NCI-H748 (cell line): ENCODE results near the gene SKAP2.

ENCODE experiments used
- DNase-seq: peaks from one replicate; lab custom pipeline; 2025; ENCODE audit not compliant: unreplicated experiment; lab: John Stamatoyannopoulos, UW

The SKAP2 gene

GRCh38 chr7:26779978-26780595 lies 84.3 kb downstream of the SKAP2 start:
- no peak for DNase-seq

- DNase-seq: no peak
Measured at GRCh38 chr7:26777385-26777784, 87.0 kb downstream of the SKAP2 start.

- DNase-seq: no peak
Measured at GRCh38 chr7:26760501-26760900, 103.9 kb downstream of the SKAP2 start.

- DNase-seq: no peak
Measured at GRCh38 chr7:26759108-26759507, 105.3 kb downstream of the SKAP2 start.

- DNase-seq: no peak
Measured at GRCh38 chr7:26743205-26743604, 121.2 kb downstream of the SKAP2 start.

- no peak for DNase-seq
Measured at GRCh38 chr7:26735976-26736600, 128.3 kb downstream of the SKAP2 start.

GRCh38 chr7:26729150-26729775 lies 135.1 kb downstream of the SKAP2 start:
- no peak for DNase-seq

- no peak for DNase-seq
Measured at GRCh38 chr7:26726051-26726450, 138.3 kb downstream of the SKAP2 start.

- no peak for DNase-seq
Measured at GRCh38 chr7:26724795-26725194, 139.6 kb downstream of the SKAP2 start.

GRCh38 chr7:26723129-26723528 lies 141.3 kb downstream of the SKAP2 start:
- DNase-seq: no peak

- DNase-seq: no peak
Measured at GRCh38 chr7:26721450-26721849, 142.9 kb downstream of the SKAP2 start.

GRCh38 chr7:26718063-26718462 lies 146.3 kb downstream of the SKAP2 start:
- DNase-seq: no peak

GRCh38 chr7:26714438-26714837 lies 150.0 kb downstream of the SKAP2 start:
- no peak for DNase-seq

- DNase-seq: no peak
Measured at GRCh38 chr7:26714006-26714405, 150.4 kb downstream of the SKAP2 start.

- DNase-seq: no peak
Measured at GRCh38 chr7:26709210-26709990, 155.0 kb downstream of the SKAP2 start.

GRCh38 chr7:26705567-26705966 lies 158.8 kb downstream of the SKAP2 start:
- peak; percentile 22 for DNase-seq

GRCh38 chr7:26704786-26705185 lies 159.6 kb downstream of the SKAP2 start:
- DNase-seq: no peak

GRCh38 chr7:26704036-26704435 lies 160.4 kb downstream of the SKAP2 start:
- DNase-seq: no peak

- DNase-seq: no peak
Measured at GRCh38 chr7:26700893-26701292, 163.5 kb downstream of the SKAP2 start.

- no peak for DNase-seq
Measured at GRCh38 chr7:26700386-26700785, 164.0 kb downstream of the SKAP2 start.

GRCh38 chr7:26699766-26700165 lies 164.6 kb downstream of the SKAP2 start:
- DNase-seq: no peak

GRCh38 chr7:26698806-26699205 lies 165.6 kb downstream of the SKAP2 start:
- no peak for DNase-seq
